Common myeloid progenitor, CD34-positive (primary cell): Measurements from ENCODE around the gene SLCO3A1.

Experiments
- CTCF ChIA-PET: fragments of 350-600 bp; sonication (Branson Sonifier 250); formaldehyde crosslinking; loops from one replicate; lab custom pipeline; 2021; ENCODE audit warnings: antibody characterized with exemption; lab: Charles Lee
- POLR2A ChIA-PET: fragments of 350-600 bp; sonication (Branson Sonifier 250); formaldehyde crosslinking; loops from one replicate; lab custom pipeline; 2021; ENCODE audit warnings: antibody characterized with exemption; lab: Charles Lee
- DNase-seq, 3 donors: peaks; one replicate each; pipeline versions ENCODE4 v3.0.0 to v3.0.0-alpha.2; 2013
- H3K27ac ChIP-seq, 2 experiments: 1 replicate in 1 of 2; 2 replicates in 1 of 2; pipeline ENCODE4 v1.7.0; 2013; ENCODE audit warnings: inconsistent platforms in 2 of 2, low read length in 2 of 2, mild to moderate bottlenecking in 2 of 2, low read depth in 1 of 2, moderate library complexity in 1 of 2; ENCODE audit not compliant: severe bottlenecking in 2 of 2, insufficient read depth in 1 of 2, poor library complexity in 1 of 2
- H3K27me3 ChIP-seq, 5 experiments: replicated peaks in 2 of 5; 1 replicate in 3 of 5; 2 replicates in 2 of 5; pipeline versions ENCODE4 v1.6.1 to v1.7.0; 2013; ENCODE audit warnings: low read length in 4 of 5, mild to moderate bottlenecking in 2 of 5, moderate library complexity in 2 of 5, inconsistent platforms in 1 of 5; ENCODE audit not compliant: insufficient read depth in 5 of 5, control insufficient read depth in 4 of 5
- H3K36me3 ChIP-seq, 4 experiments: 1 replicate in 2 of 4; 2 replicates in 2 of 4; pipeline versions ENCODE4 v1.6.1 to v1.7.0; 2013; ENCODE audit warnings: low read length in 3 of 4, control low read depth in 1 of 4, mild to moderate bottlenecking in 1 of 4; ENCODE audit not compliant: control insufficient read depth in 4 of 4, insufficient read depth in 4 of 4
- H3K4me1 ChIP-seq, 4 experiments: 1 replicate in 3 of 4; 2 replicates in 1 of 4; pipeline versions ENCODE4 v1.6.1 to v1.7.1; 2013; ENCODE audit warnings: low read length in 3 of 4, mild to moderate bottlenecking in 3 of 4, control low read depth in 1 of 4, inconsistent platforms in 1 of 4, moderate library complexity in 1 of 4; ENCODE audit not compliant: control insufficient read depth in 4 of 4, insufficient read depth in 4 of 4; ENCODE audit errors: control extremely low read depth in 1 of 4
- H3K4me3 ChIP-seq, 7 experiments: 1 replicate in 4 of 7; 2 replicates in 3 of 7; pipeline versions ENCODE4 v1.5.1 to v1.7.0; 2013; ENCODE audit warnings: mild to moderate bottlenecking in 7 of 7, low read length in 6 of 7, moderate library complexity in 6 of 7, inconsistent platforms in 2 of 7, low read depth in 2 of 7, control low read depth in 1 of 7; ENCODE audit not compliant: insufficient read depth in 4 of 7, control insufficient read depth in 1 of 7; ENCODE audit errors: extremely low read depth in 1 of 7
- H3K9me3 ChIP-seq, 5 experiments: 1 replicate in 4 of 5; 2 replicates in 1 of 5; pipeline versions ENCODE4 v1.6.1 to v1.7.1; 2013; ENCODE audit warnings: low read length in 4 of 5, mild to moderate bottlenecking in 2 of 5, inconsistent platforms in 1 of 5, low read depth in 1 of 5, moderate library complexity in 1 of 5; ENCODE audit not compliant: control insufficient read depth in 4 of 5, insufficient read depth in 2 of 5; ENCODE audit errors: control extremely low read depth in 1 of 5
- WGBS: methylation state at CpG from one replicate; pipeline ENCODE4 v1.1.5; 2013; ENCODE audit not compliant: insufficient coverage; 5-methylcytosine and 5-hydroxymethylcytosine counted together

Gene SLCO3A1

DNA sequence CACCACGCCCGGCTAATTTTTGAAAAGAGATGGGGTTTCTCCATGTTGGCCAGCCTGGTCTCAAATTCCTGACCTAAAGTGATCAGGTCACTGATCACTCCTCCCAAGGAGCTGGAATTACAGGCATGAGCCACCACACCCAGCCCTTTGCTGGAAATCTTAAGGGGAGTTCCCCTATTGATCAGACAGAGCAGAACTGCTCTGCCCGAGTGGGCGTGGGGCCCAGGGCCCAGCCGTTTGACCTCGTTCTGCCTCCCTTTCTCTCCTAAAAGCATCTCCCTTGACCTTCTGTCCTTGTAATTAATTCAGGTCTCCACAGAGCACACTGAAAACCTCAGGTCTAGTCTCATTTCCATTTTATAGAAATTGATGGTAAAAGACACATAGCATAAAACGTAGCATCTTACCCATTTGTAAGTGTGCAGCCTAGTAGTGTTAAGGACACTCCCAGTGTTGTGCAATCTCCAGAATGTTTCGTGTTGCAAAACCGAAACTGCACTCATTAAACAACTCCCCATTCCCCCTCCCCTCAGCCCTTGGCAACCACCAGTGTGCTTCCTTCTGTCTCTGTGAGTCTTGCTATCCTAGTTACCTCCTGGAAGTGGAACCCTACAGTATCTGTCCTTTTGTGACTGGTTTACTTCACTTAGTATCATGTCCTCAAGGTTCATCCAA, 89.3 kb downstream of the SLCO3A1 start:
- Histone ChIP-seq H3K27me3 (no peaks in the 10 kb centered on the region), H3K4me1 (peaks cover 13 to 75% (median 49%) of the 10 kb centered on the region in 4 experiments), H3K36me3 (no peaks in the 10 kb centered on the region), H3K4me3 (peak overlapping the region in 4 of 7 experiments; percentile 32 to 61 (median 42)), H3K9me3 (no peaks in the 10 kb centered on the region), H3K27ac (peak overlapping the region in 1 of 2 experiments; percentile 60)
- peak; percentile 87 to 97 (median 96) for DNase-seq
- 37% methylated on average over 8 of the region's 9 CpGs for WGBS
- ChIA-PET POLR2A (no interaction called here), CTCF (interaction anchor here (1.3 to 3.3 kb wide), 11 partner anchors 14 to 670 kb away, joined by 3 to 35 read pairs (median 6); partner anchors contain the start of gene SLCO3A1)

GRCh38 chr15:91944331-91944730, 90.8 kb downstream of the SLCO3A1 start:
- WGBS: 77% methylated on average over 5 of the region's 6 CpGs
- no peak overlapping the region for H3K27ac ChIP-seq
- H3K27me3 ChIP-seq: no peaks in the 10 kb centered on the region
- H3K4me3 ChIP-seq: no peak overlapping the region
- no peak for DNase-seq
- peaks cover 13 to 84% (median 59%) of the 10 kb centered on the region in 4 experiments for H3K4me1 ChIP-seq
- no peaks in the 10 kb centered on the region for H3K36me3 ChIP-seq
- H3K9me3 ChIP-seq: no peaks in the 10 kb centered on the region
- ChIA-PET POLR2A (no interaction called here), CTCF (interaction anchor here (0.8 to 2.0 kb wide), 4 partner anchors 133 to 642 kb away, joined by 3 to 7 read pairs (median 4); no protein-coding TSS in a partner anchor)

DNA sequence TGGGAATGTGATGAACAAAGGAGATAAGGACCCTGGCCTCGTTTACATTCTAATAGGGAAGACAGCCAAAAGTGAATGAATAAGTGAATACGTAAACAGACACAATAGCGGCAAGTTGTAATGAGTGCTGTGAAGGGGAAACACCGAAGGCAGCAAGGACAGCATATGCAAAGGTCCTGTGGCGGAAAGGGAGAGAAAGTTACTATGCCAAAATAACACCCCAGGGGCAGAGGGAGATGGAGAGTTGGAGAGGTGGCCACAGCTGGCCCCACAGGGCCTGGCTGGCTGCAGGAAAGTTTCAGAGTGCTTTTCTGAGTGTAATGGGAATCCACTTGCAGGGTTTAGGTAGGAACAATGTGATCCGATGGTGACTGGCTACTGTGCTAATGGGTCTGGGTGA, 91.9 kb downstream of the SLCO3A1 start:
- no peak overlapping the region for H3K4me3 ChIP-seq
- 100% methylated on average over 4 of the region's 6 CpGs for WGBS
- ChIA-PET CTCF (no interaction called here), POLR2A (no interaction called here)
- no peaks in the 10 kb centered on the region for H3K9me3 ChIP-seq
- H3K4me1 ChIP-seq: peaks cover 13 to 80% (median 55%) of the 10 kb centered on the region in 4 experiments
- H3K27me3 ChIP-seq: no peaks in the 10 kb centered on the region
- H3K27ac ChIP-seq: no peak overlapping the region
- no peak for DNase-seq
- H3K36me3 ChIP-seq: no peaks in the 10 kb centered on the region

- CTCF ChIA-PET: interaction anchor here (0.9 kb wide), 1 partner anchor 79 kb away, joined by 3 read pairs; no protein-coding TSS in a partner anchor
- no peaks in the 10 kb centered on the region for H3K9me3 ChIP-seq
- WGBS: 83% methylated on average over 6 of the region's 6 CpGs
- no peak overlapping the region for H3K4me3 ChIP-seq
- H3K27me3 ChIP-seq: no peaks in the 10 kb centered on the region
- DNase-seq: no peak
- peaks cover 13 to 74% (median 49%) of the 10 kb centered on the region in 4 experiments for H3K4me1 ChIP-seq
- no peaks in the 10 kb centered on the region for H3K36me3 ChIP-seq
- POLR2A ChIA-PET: no interaction called here
- H3K27ac ChIP-seq: no peak overlapping the region
Measured at GRCh38 chr15:91946075-91946474, 92.6 kb downstream of the SLCO3A1 start.

DNA sequence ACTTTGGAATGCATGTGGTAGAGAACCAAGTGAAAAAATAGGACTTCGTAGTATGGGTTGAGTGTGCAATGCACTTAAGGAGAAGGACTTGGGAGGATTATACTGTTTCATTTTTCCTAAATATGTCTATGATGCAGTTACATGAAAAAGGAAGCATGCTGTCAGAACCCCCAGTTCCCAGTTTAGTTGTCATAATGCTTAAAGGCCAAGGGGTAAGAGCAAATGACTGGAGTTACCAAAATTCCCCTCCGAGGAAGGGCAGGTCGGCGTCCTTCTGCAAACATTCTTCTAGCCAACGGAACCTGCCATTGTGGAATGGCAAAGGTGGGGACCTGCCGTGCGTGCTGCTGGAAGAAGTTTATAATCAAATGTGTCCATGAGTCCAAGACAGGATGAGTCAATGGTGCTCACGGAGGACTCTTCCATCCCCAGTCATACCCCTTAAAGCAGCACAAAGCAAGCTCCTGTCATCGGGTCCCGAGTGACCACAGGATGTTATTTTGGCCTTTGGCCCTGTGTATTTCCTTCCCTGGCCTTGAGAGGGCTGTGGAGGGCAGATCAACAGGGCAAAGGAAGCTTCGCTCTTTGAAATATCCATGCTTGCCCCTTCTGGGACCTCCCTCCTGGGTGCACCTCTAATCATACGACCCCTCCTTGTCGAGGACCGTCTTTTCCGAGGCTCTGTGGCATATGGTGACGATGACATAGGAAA, 93.2 kb downstream of the SLCO3A1 start:
- H3K27me3 ChIP-seq: no peaks in the 10 kb centered on the region
- peaks cover 13 to 67% (median 44%) of the 10 kb centered on the region in 4 experiments for H3K4me1 ChIP-seq
- 63% methylated on average over 13 of the region's 16 CpGs for WGBS
- CTCF ChIA-PET: interaction anchor here (0.9 to 3.9 kb wide), 8 partner anchors 9 to 130 kb away, joined by 3 to 30 read pairs (median 4); partner anchors contain the start of gene SLCO3A1
- peak overlapping the region in 1 of 2 experiments; percentile 28 for H3K27ac ChIP-seq
- POLR2A ChIA-PET: interaction anchor here (1.3 kb wide), 1 partner anchor 93 kb away, joined by 8 read pairs; the partner anchor contains the start of gene SLCO3A1
- no peaks in the 10 kb centered on the region for H3K36me3 ChIP-seq
- DNase-seq: no peak
- H3K4me3 ChIP-seq: peak overlapping the region in 5 of 7 experiments; percentile 4 to 48 (median 27)
- H3K9me3 ChIP-seq: no peaks in the 10 kb centered on the region

DNA sequence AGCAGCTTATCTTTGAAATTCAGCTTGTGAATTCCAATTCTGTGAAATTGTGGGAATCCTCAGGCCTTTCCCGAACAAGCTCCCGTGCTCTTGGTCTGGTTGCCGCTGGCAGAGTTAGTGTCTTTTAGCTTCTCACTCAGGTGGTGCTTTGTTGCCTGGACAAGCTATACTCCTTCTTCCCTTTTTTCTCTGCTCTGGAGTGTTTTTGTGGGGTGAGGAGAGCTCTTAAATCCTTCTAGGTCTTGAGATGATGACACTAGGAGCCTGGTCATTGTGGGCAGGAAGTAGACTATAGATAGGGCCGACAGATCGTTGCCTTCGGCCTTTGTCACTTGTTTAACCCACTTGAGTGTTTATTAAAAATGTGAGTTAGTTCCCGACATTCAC, 93.8 kb downstream of the SLCO3A1 start:
- Histone ChIP-seq H3K36me3 (no peaks in the 10 kb centered on the region), H3K27me3 (no peaks in the 10 kb centered on the region), H3K4me3 (peak overlapping the region in 6 of 7 experiments; percentile 4 to 48 (median 25)), H3K9me3 (no peaks in the 10 kb centered on the region), H3K4me1 (peaks cover 10 to 62% (median 41%) of the 10 kb centered on the region in 4 experiments), H3K27ac (peak overlapping the region; percentile 2 to 28)
- ChIA-PET CTCF (interaction anchor here (0.9 to 3.9 kb wide), 7 partner anchors 8 to 130 kb away, joined by 3 to 30 read pairs (median 5); partner anchors contain the start of gene SLCO3A1), POLR2A (interaction anchor here (1.3 kb wide), 1 partner anchor 94 kb away, joined by 8 read pairs; the partner anchor contains the start of gene SLCO3A1)
- DNase-seq: peak; percentile 67 to 90 (median 81)
- WGBS: 0% methylated on average over 1 of the region's 7 CpGs
